HEK293 (cell line): Measurements from ENCODE around the gene CENPX.
A peak's percentile ranks its signal among the peaks of the same experiment; 100 is the strongest.

Experiments used
- CTCF ChIA-PET: fragments of 350-600 bp; formaldehyde crosslinking; extraction: SDS; loops from one replicate; lab custom pipeline; 2021; ENCODE audit warnings: antibody characterized with exemption; lab: Yijun Ruan, JAX
- POLR2A ChIA-PET: fragments of 300-600 bp; formaldehyde crosslinking; extraction: SDS; loops from one replicate; lab custom pipeline; 2020; ENCODE audit warnings: antibody characterized with exemption, inconsistent platforms; lab: Yijun Ruan, JAX
- H3K27ac ChIP-seq: fragments of 200-500 bp; sonication (Bioruptor generic); 2 replicates; pipeline ENCODE4 v1.5.1; 2014; ENCODE audit warnings: low read depth, low read length, control low read depth, inconsistent platforms; ENCODE audit errors: extremely low read depth
- H3K36me3 ChIP-seq, 2 experiments: fragments of 200-500 bp in 1 of 2; sonication (Bioruptor generic) in 1 of 2; 1 replicate in 1 of 2; 2 replicates in 1 of 2; pipeline ENCODE4 v1.5.1; 2014 to 2017; ENCODE audit warnings: inconsistent platforms in 2 of 2, low read length in 2 of 2; ENCODE audit not compliant: control insufficient read depth in 2 of 2, insufficient read depth in 1 of 2
- H3K4me1 ChIP-seq: fragments of 200-500 bp; sonication (Bioruptor generic); 2 replicates; pipeline ENCODE4 v1.5.1; 2014; ENCODE audit warnings: mild to moderate bottlenecking, low read length, inconsistent platforms; ENCODE audit not compliant: control insufficient read depth, insufficient read depth
- H3K4me3 ChIP-seq: 2 replicates; pipeline ENCODE4 v1.5.1; 2011; ENCODE audit warnings: low read depth, mild to moderate bottlenecking, control low read depth, low read length, moderate library complexity
- H3K9me3 ChIP-seq: fragments of 200-500 bp; sonication (Bioruptor generic); 2 replicates; pipeline ENCODE4 v1.5.1; 2014; ENCODE audit warnings: low read depth, low read length, inconsistent platforms; ENCODE audit not compliant: control insufficient read depth, insufficient read depth
- GLIS1 ChIP-seq: fragments of 450-650 bp; formaldehyde crosslinking; IDR thresholded peaks from 2 replicates; pipeline ENCODE4 v1.5.1; 2016; ENCODE audit warnings: missing biosample characterization, missing genetic modification characterization
- GLIS2 ChIP-seq: fragments of 450-650 bp; formaldehyde crosslinking; IDR thresholded peaks from 2 replicates; pipeline ENCODE4 v1.5.1; 2016; ENCODE audit warnings: missing biosample characterization, missing genetic modification characterization
- HOXD13 ChIP-seq: sonication (generic); formaldehyde crosslinking; IDR thresholded peaks from 2 replicates; pipeline ENCODE4 v1.8.0; 2022; ENCODE audit warnings: missing genetic modification reagents, borderline replicate concordance
- KLF1 ChIP-seq: fragments of 450-650 bp; formaldehyde crosslinking; IDR thresholded peaks from 2 replicates; pipeline ENCODE4 v1.5.1; 2016; ENCODE audit warnings: missing biosample characterization, missing genetic modification characterization
- KLF8 ChIP-seq: fragments of 450-650 bp; formaldehyde crosslinking; IDR thresholded peaks from 2 replicates; pipeline ENCODE4 v1.5.1; 2016; ENCODE audit warnings: missing biosample characterization, missing genetic modification characterization
- ZBTB21 ChIP-seq: fragments of 450-650 bp; formaldehyde crosslinking; IDR thresholded peaks from 2 replicates; pipeline ENCODE4 v1.5.1; 2017; ENCODE audit warnings: missing biosample characterization, missing genetic modification characterization
- ZFP3 ChIP-seq: fragments of 450-650 bp; formaldehyde crosslinking; IDR thresholded peaks from 2 replicates; pipeline ENCODE4 v1.5.1; 2016; ENCODE audit warnings: low read depth, missing biosample characterization, missing genetic modification characterization
- ZNF132 ChIP-seq: fragments of 450-650 bp; formaldehyde crosslinking; IDR thresholded peaks from 2 replicates; pipeline ENCODE4 v1.5.1; 2017; ENCODE audit warnings: missing biosample characterization, missing genetic modification characterization, borderline replicate concordance
- ZNF24 ChIP-seq: fragments of 450-650 bp; formaldehyde crosslinking; IDR thresholded peaks from 2 replicates; pipeline ENCODE4 v1.5.1; 2016; ENCODE audit warnings: missing biosample characterization, missing genetic modification characterization
- ZNF544 ChIP-seq: fragments of 450-650 bp; formaldehyde crosslinking; IDR thresholded peaks from 2 replicates; pipeline ENCODE4 v1.5.0; 2017; ENCODE audit warnings: missing biosample characterization, missing genetic modification characterization
- ZNF777 ChIP-seq: fragments of 450-650 bp; formaldehyde crosslinking; IDR thresholded peaks from 2 replicates; pipeline ENCODE4 v1.5.1; 2017; ENCODE audit warnings: missing biosample characterization, missing genetic modification characterization, borderline replicate concordance
- TF ChIP-seq, protein P1 (sequence below): fragments of 450-650 bp; formaldehyde crosslinking; IDR thresholded peaks from 2 replicates; pipeline ENCODE4 v1.5.1; 2017; ENCODE audit warnings: missing biosample characterization, missing genetic modification characterization
- TF ChIP-seq, protein P2 (sequence below): fragments of 450-650 bp; formaldehyde crosslinking; IDR thresholded peaks from 2 replicates; pipeline ENCODE4 v1.5.1; 2016; ENCODE audit warnings: missing biosample characterization, missing genetic modification characterization
- TF ChIP-seq, protein P3 (sequence below): fragments of 450-650 bp; formaldehyde crosslinking; IDR thresholded peaks from 2 replicates; pipeline ENCODE4 v1.5.1; 2016; ENCODE audit warnings: missing biosample characterization, missing genetic modification characterization
- TF ChIP-seq, protein P4 (sequence below): fragments of 450-650 bp; formaldehyde crosslinking; IDR thresholded peaks from 2 replicates; pipeline ENCODE4 v1.5.1; 2016; ENCODE audit warnings: missing biosample characterization, missing genetic modification characterization
- TF ChIP-seq, protein P5 (sequence below): fragments of 450-650 bp; formaldehyde crosslinking; conservative IDR thresholded peaks from 2 replicates; pipeline ENCODE4 v1.5.1; 2016; ENCODE audit warnings: low read depth, missing biosample characterization, missing genetic modification characterization

CENPX gene

DNA sequence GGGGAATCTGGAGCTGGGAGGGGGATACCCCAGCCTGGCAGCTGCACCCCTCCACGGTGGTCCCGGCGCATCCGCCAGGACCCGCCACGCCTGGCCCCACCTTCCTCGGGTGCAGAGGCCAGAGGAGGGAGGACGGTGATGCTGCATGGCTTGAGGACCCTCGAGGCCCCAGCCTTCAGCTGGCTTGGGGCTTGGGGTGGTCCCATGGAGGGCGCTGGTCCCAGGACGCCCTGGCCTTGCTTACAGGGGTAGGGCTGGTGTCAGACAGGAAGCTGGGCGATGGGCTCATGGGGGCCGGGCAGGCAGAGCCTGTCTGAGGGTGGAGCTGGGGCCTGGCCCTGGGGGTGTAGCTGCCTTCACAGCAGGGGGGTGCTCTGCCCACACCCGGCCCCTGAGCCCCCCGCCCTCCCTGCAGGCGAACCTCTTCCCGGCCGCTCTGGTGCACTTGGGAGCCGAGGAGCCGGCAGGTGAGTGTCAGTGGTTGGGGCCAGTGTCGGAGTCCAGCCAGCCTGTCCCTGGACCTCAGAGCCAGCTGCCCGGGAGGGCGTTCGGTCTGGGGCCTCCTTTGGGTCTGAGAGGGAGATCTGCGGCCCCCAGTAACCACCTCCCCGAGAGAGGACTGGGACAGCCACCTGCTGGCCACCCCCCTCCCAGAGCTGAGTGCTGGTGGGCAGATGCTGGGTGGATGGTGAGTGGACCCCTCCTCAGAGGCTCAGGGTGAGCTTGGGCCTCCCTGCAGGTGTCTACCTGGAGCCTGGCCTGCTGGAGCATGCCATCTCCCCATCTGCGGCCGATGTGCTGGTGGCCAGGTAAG is 6.4 kb downstream of the CENPX start:
- Histone ChIP-seq H3K27ac (no peak overlapping the region), H3K36me3 (peaks cover 0 to 25% of the 10 kb centered on the region in 2 experiments; a peak in 1 of 3 replicates), H3K9me3 (no peaks in the 10 kb centered on the region), H3K4me1 (no peaks in the 10 kb centered on the region; the same call in 1 of the 2 replicates), H3K4me3 (no peak overlapping the region)
- POLR2A ChIA-PET, result interaction anchor here (0.6 to 4.7 kb wide), 4 partner anchors 12 to 288 kb away, joined by 3 to 13 read pairs (median 6); partner anchors contain the start of gene DCXR
- TF ChIP-seq KLF8 (tag by site-specific recombination), result peak; percentile 14; the same call in 1 of the 2 replicates
- TF ChIP-seq, protein P1, sequence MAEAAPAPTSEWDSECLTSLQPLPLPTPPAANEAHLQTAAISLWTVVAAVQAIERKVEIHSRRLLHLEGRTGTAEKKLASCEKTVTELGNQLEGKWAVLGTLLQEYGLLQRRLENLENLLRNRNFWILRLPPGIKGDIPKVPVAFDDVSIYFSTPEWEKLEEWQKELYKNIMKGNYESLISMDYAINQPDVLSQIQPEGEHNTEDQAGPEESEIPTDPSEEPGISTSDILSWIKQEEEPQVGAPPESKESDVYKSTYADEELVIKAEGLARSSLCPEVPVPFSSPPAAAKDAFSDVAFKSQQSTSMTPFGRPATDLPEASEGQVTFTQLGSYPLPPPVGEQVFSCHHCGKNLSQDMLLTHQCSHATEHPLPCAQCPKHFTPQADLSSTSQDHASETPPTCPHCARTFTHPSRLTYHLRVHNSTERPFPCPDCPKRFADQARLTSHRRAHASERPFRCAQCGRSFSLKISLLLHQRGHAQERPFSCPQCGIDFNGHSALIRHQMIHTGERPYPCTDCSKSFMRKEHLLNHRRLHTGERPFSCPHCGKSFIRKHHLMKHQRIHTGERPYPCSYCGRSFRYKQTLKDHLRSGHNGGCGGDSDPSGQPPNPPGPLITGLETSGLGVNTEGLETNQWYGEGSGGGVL (tag by site-specific recombination), result no peak
- peak; percentile 77 for TF ChIP-seq KLF1 (tag by site-specific recombination)
- TF ChIP-seq ZFP3 (tag by site-specific recombination), result no peak
- peak; percentile 38 for TF ChIP-seq GLIS2 (tag by site-specific recombination)
- TF ChIP-seq GLIS1 (tag by site-specific recombination), result peak; percentile 20; the same call in 1 of the 2 replicates
- CTCF ChIA-PET, result interaction anchor here (0.6 to 1.6 kb wide), 3 partner anchors 14 to 56 kb away, joined by 3 to 6 read pairs (median 5); no protein-coding TSS in a partner anchor

DNA sequence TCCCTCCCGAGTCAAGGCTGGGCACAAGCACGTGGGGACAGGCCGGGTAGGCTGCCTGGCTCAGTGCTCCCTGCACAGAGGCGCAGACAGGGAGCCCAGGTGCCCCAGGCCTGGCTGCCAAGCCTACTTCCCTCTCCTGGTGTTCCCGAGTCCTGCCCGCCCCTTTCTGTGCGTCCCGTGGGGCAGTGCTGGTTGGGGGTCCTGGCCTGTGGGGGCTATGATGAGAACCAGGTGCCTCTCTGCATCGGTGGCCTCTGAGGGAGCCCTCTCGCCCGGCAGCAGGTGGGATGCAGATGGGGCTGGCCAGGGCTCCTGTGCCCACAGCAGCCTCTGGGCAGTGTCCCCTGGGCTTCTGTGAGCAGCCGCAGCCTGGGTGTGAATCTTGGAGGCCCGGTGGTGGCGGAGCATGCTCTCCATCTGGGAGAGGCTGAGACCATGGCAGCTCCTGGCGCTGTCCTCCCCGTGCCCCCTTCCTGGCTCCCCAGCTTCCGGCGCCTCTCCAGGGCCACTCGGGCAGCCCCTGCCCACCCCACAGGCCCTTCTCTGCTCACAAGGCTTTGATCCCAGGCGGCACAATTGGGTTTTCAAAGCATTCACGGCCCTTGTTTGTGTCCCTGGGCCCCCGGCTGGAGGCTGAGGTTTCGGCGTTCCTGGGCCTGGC is 7.2 kb downstream of the CENPX start:
- ChIA-PET CTCF (interaction anchor here (1.0 to 1.6 kb wide), 2 partner anchors 13 to 56 kb away, joined by 3 to 6 read pairs; no protein-coding TSS in a partner anchor), POLR2A (interaction anchor here (0.5 to 1.4 kb wide), 3 partner anchors 22 to 288 kb away, joined by 4 to 7 read pairs (median 6); partner anchors contain the start of gene DCXR)

More for the DNA sequence above, 7.2 kb downstream of the CENPX start:
- H3K27ac ChIP-seq, result no peak overlapping the region
- TF ChIP-seq ZNF132 (tag by site-specific recombination) (no peak), ZNF544 (tag by site-specific recombination) (no peak), ZNF24 (tag by site-specific recombination) (no peak), HOXD13 (CRISPR knock-in tag) (no peak), ZNF777 (tag by site-specific recombination) (no peak), ZBTB21 (tag by site-specific recombination) (no peak)
- TF ChIP-seq, protein P2, sequence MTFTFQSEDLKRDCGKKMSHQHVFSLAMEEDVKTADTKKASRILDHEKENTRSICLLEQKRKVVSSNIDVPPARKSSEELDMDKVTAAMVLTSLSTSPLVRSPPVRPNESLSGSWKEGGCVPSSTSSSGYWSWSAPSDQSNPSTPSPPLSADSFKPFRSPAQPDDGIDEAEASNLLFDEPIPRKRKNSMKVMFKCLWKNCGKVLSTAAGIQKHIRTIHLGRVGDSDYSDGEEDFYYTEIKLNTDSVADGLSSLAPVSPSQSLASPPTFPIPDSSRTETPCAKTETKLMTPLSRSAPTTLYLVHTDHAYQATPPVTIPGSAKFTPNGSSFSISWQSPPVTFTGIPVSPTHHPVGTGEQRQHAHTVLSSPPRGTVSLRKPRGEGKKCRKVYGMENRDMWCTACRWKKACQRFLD (tag by site-specific recombination), result no peak
- TF ChIP-seq, protein P3, sequence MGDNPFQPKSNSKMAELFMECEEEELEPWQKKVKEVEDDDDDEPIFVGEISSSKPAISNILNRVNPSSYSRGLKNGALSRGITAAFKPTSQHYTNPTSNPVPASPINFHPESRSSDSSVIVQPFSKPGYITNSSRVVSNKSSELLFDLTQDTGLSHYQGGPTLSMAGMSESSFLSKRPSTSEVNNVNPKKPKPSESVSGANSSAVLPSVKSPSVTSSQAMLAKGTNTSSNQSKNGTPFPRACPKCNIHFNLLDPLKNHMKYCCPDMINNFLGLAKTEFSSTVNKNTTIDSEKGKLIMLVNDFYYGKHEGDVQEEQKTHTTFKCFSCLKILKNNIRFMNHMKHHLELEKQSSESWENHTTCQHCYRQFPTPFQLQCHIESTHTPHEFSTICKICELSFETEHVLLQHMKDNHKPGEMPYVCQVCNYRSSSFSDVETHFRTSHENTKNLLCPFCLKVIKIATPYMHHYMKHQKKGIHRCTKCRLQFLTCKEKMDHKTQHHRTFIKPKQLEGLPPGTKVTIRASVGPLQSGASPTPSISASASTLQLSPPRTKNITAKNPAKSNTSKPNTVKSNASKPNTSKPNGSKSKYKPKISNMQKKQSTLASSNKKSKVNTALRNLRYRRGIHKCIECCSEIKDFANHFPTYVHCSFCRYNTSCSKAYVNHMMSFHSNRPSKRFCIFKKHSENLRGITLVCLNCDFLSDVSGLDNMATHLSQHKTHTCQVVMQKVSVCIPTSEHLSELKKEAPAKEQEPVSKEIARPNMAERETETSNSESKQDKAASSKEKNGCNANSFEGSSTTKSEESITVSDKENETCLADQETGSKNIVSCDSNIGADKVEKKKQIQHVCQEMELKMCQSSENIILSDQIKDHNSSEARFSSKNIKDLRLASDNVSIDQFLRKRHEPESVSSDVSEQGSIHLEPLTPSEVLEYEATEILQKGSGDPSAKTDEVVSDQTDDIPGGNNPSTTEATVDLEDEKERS (tag by site-specific recombination), result no peak
- TF ChIP-seq, protein P4, sequence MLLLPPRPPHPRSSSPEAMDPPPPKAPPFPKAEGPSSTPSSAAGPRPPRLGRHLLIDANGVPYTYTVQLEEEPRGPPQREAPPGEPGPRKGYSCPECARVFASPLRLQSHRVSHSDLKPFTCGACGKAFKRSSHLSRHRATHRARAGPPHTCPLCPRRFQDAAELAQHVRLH (tag by site-specific recombination), result no peak
- TF ChIP-seq, protein P5, sequence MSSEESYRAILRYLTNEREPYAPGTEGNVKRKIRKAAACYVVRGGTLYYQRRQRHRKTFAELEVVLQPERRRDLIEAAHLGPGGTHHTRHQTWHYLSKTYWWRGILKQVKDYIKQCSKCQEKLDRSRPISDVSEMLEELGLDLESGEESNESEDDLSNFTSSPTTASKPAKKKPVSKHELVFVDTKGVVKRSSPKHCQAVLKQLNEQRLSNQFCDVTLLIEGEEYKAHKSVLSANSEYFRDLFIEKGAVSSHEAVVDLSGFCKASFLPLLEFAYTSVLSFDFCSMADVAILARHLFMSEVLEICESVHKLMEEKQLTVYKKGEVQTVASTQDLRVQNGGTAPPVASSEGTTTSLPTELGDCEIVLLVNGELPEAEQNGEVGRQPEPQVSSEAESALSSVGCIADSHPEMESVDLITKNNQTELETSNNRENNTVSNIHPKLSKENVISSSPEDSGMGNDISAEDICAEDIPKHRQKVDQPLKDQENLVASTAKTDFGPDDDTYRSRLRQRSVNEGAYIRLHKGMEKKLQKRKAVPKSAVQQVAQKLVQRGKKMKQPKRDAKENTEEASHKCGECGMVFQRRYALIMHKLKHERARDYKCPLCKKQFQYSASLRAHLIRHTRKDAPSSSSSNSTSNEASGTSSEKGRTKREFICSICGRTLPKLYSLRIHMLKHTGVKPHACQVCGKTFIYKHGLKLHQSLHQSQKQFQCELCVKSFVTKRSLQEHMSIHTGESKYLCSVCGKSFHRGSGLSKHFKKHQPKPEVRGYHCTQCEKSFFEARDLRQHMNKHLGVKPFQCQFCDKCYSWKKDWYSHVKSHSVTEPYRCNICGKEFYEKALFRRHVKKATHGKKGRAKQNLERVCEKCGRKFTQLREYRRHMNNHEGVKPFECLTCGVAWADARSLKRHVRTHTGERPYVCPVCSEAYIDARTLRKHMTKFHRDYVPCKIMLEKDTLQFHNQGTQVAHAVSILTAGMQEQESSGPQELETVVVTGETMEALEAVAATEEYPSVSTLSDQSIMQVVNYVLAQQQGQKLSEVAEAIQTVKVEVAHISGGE (tag by site-specific recombination), result no peak
- no peak overlapping the region for H3K4me3 ChIP-seq
- H3K36me3 ChIP-seq, result peaks cover 0 to 23% of the 10 kb centered on the region in 2 experiments; a peak in 1 of 3 replicates
- H3K4me1 ChIP-seq, result no peaks in the 10 kb centered on the region; the same call in 1 of the 2 replicates
- H3K9me3 ChIP-seq, result no peaks in the 10 kb centered on the region
